Neural cell (in vitro differentiated cells): ENCODE data around the gene AFF3.

Source experiments
- CTCF ChIP-seq: fragments of 450-650 bp; IDR thresholded peaks from 2 replicates; pipeline ENCODE4 v1.5.1; 2014; ENCODE audit warnings: antibody characterized with exemption, mild to moderate bottlenecking, moderate library complexity; ENCODE audit not compliant: poor library complexity, severe bottlenecking
- EP300 ChIP-seq: fragments of 450-650 bp; conservative IDR thresholded peaks from 2 replicates; pipeline ENCODE4 v1.6.1; 2014; ENCODE audit warnings: antibody characterized with exemption, mild to moderate bottlenecking, moderate library complexity; ENCODE audit not compliant: poor library complexity, severe bottlenecking
- EZH2 ChIP-seq: fragments of 200-600, 300-800 bp; shearing (Covaris generic), sonication (generic); IDR thresholded peaks from 2 replicates; pipeline ENCODE4 v1.6.1; 2014; ENCODE audit warnings: antibody characterized with exemption, low read length, borderline replicate concordance, mild to moderate bottlenecking; ENCODE audit not compliant: insufficient read depth, poor library complexity, severe bottlenecking
- MXI1 ChIP-seq: fragments of 450-650 bp; conservative IDR thresholded peaks from 2 replicates; pipeline ENCODE4 v1.6.1; 2014; ENCODE audit warnings: antibody characterized with exemption, mild to moderate bottlenecking; ENCODE audit not compliant: poor library complexity, severe bottlenecking
- POLR2AphosphoS5 ChIP-seq: IDR thresholded peaks from 2 replicates; pipeline ENCODE4 v1.6.1; 2012
- TAF1 ChIP-seq: IDR thresholded peaks from 2 replicates; pipeline ENCODE4 v1.6.1; 2012; ENCODE audit warnings: low read depth

GRCh38 chr2:99695944-99696253, 446.5 kb downstream of the AFF3 start:
- TF ChIP-seq EP300 = no peak
- TF ChIP-seq POLR2AphosphoS5 = no peak
- no peak for TF ChIP-seq CTCF
- TF ChIP-seq EZH2 = no peak
- TF ChIP-seq TAF1 = no peak
- TF ChIP-seq MXI1 = no peak
